ENCODE results near the gene CBFA2T3.
A peak's percentile ranks its signal among the peaks of the same experiment; 100 is the strongest.

The CBFA2T3 gene

DNA sequence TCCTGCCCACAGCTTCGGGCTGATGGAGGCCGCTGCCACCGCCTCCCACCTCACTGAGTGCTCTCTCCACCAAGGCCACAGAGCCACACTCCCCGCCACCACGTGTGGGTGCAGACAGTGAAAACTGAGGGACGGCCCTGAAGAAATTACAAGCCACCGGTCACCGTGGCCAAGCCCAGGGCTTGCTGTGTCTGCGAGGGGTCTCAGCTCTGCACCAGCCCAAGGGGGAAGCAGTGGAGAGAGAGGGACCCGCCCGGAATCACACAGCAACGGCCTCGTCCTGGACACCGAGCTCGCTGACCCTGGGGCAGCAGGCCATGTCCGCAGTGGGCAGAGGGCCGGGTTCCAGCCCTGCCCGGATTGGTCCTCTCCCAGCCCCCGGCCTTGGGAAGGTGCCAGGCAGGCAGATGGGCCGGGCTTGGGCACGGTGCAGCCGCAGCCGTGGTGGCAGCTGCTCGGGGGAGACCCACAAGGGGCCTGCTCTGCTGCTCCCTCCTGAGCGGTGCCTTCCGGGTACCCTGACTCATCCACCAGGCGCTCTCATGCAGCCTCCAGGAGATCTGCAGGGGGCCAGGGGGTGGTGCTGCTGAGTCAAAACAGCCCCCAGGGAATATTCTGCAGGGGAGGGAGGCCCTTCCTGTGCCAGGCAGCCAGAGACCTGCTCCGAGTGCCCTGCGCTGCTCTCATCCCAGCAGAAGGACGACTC is 52.0 kb downstream of the CBFA2T3 start:
- no peak overlapping the region for H3K27ac ChIP-seq
- peak; percentile 27 for TF ChIP-seq CTCF (IDR thresholded peaks at IDR 0.05)
- TF ChIP-seq ZFX (IDR thresholded peaks at IDR 0.05; ENCODE audit: borderline replicate concordance) = no peak

- no peak overlapping the region for H3K27ac ChIP-seq
- TF ChIP-seq CTCF (IDR thresholded peaks at IDR 0.05) (no peak), ZFX (IDR thresholded peaks at IDR 0.05; ENCODE audit: borderline replicate concordance) (no peak)
Observed at GRCh38 chr16:88923926-88924833, 52.8 kb downstream of the CBFA2T3 start.

DNA sequence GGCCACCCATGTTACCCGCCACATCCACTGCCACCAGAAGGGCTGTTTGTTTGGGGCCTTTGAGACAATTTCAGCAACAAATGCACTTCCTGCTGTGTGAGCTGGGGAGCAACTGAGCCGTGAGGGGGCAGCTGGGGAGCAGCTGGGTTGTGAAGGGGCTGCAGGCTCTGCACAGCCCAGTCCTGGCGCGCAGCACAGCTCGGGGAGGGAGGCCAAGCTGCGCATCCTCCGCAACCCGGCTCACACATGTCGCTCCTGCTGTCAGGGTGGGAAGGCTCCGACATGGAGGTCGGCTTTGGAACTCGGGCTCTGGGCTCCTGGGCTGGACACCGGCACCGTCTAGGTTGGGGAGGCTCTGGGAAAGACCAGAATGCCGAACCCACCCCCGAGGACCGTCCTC is 53.6 kb downstream of the CBFA2T3 start:
- H3K27ac ChIP-seq = no peak overlapping the region
- TF ChIP-seq CTCF (IDR thresholded peaks at IDR 0.05) (no peak), ZFX (IDR thresholded peaks at IDR 0.05; ENCODE audit: borderline replicate concordance) (no peak)

DNA sequence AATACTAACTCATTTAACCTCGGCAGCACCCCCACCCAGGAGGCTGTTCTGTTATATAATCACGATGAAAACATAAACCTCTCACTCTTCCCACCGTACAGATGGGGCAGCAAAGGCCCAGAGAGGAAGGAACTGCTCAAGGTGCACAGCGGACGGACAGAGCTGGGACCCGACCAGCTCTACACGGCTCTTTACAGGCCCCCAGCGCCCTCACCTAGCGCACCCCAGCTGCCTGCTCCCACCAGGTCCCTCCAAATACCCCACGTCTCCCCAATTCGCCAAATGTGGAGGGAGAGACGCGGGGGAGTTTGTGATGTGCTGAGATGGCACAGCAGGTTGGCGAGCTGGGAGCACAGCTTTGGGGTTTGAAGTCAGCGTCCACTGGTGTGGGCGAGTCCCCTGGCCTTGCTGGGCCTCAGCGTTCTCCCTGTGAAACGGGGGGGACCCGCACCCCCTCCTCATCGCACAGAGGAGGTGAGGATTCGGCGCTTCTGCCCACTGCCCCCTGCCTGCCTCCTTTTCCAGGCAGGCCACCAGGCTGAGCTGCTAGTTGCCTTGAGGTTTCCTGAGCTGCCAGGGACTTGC is 54.1 kb downstream of the CBFA2T3 start:
- no peak for TF ChIP-seq CTCF (IDR thresholded peaks at IDR 0.05)
- TF ChIP-seq ZFX (IDR thresholded peaks at IDR 0.05; ENCODE audit: borderline replicate concordance) = no peak
- no peak overlapping the region for H3K27ac ChIP-seq

DNA sequence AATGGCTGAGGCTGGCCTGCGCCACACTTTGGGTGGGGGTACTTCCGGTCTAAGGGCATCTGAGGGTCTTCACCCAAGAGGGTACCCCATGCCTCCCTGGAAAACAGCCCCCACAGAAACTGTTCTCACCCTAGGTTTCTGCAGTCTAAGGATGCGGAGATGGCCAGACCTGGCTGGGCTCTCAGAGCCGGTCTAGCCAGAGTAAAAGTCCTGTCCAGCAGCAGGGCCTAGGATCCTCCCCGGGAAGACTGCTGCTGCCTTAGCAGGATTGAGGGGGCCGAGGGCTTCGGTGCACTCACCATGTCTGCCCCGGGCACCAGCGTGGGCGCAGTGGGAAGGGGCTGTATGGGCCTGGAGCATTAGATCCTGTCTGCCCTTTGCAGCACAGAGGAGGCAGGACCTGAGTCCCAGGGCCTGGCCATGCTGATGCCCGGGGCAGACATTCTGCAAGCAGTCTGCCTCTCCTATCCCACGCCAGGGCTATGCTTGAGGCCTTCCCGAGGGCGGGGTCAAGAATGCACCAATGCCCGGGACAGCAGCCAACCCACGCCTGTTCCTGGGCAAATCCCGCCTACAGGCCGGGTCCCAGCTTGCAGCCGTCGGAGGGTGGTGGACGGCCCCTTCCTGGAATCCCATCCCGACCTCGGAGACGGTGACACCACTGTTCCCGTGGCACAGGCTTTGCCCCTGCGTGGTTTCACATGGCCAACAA is 54.7 kb downstream of the CBFA2T3 start:
- no peak for TF ChIP-seq ZFX (IDR thresholded peaks at IDR 0.05; ENCODE audit: borderline replicate concordance)
- H3K27ac ChIP-seq = no peak overlapping the region

DNA sequence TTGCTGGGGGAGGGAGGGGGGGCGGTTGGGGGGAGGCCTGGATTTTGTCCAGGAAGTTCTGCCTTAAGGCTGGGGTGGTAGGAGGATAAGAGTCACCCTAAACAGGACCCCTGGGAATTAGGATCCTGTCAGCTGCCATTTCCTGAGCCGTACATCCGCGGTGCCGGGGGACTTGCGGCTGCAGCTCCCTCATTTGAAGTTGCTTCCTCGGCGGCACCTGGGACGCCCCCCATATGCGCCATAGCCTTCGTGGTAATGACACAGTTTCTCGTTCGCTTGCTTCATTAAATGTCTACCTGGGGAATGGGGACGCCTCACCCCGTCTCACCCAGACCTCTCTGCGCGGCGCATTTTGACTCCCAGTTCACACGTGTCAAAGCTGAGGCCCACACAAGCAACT is 55.4 kb downstream of the CBFA2T3 start:
- TF ChIP-seq CTCF (IDR thresholded peaks at IDR 0.05) = no peak
- TF ChIP-seq ZFX (IDR thresholded peaks at IDR 0.05; ENCODE audit: borderline replicate concordance) = no peak
- no peak overlapping the region for H3K27ac ChIP-seq

All from 22Rv1 (cell line).